Hepatocyte (in vitro differentiated cells): Measurements from ENCODE around the gene KLHL11.

ENCODE experiments used
- EZH2 ChIP-seq: fragments of 200-600 bp; sonication (generic); IDR thresholded peaks from 2 replicates; pipeline ENCODE4 v1.6.1; 2016; ENCODE audit warnings: antibody characterized with exemption, mild to moderate bottlenecking, borderline replicate concordance
- TF ChIP-seq, protein P1 (sequence below): fragments of 200-600 bp; sonication (generic); IDR thresholded peaks from 2 replicates; pipeline ENCODE4 v1.5.1; 2016; ENCODE audit warnings: antibody characterized with exemption, mild to moderate bottlenecking; ENCODE audit not compliant: poor library complexity

DNA sequence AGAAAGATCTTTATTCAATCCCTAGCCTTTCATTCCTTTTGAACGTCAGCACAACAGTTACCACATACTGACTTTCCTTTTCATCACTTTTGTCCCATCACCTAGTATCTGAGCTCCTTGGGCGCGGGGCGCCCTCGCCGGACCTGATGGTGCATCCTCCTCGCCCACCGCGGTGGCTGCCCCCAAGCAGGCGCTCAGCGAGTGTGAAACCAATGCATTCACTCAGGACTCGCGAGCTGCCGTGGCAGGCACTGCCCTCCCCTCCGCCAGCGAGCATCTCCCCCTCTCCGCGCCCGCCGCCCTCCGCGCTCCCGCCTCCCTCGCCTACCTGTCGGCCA lies 756 bp downstream of the KLHL11 start:
- TF ChIP-seq, protein P1, sequence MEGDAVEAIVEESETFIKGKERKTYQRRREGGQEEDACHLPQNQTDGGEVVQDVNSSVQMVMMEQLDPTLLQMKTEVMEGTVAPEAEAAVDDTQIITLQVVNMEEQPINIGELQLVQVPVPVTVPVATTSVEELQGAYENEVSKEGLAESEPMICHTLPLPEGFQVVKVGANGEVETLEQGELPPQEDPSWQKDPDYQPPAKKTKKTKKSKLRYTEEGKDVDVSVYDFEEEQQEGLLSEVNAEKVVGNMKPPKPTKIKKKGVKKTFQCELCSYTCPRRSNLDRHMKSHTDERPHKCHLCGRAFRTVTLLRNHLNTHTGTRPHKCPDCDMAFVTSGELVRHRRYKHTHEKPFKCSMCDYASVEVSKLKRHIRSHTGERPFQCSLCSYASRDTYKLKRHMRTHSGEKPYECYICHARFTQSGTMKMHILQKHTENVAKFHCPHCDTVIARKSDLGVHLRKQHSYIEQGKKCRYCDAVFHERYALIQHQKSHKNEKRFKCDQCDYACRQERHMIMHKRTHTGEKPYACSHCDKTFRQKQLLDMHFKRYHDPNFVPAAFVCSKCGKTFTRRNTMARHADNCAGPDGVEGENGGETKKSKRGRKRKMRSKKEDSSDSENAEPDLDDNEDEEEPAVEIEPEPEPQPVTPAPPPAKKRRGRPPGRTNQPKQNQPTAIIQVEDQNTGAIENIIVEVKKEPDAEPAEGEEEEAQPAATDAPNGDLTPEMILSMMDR, result no peak
- no peak for TF ChIP-seq EZH2
